ENCODE results near the gene ALKBH3.

GRCh38 chr11:43927070-43927469 is 46.4 kb downstream of the ALKBH3 start:
- TF ChIP-seq POLR2A (IDR thresholded peaks at IDR 0.05) (no peak), CTCF (IDR thresholded peaks at IDR 0.05) (no peak)
